HepG2 (cell line): ENCODE measurements around the gene GLIS1. TPM values are rescaled to one million over a fixed set of nuclear protein-coding genes. Genes with fewer than 3 reads are reported as not detected.

ENCODE experiments used
- ATAC-seq: fragments of 200-7000 bp; cut with Tn5 transposase; 3 replicates; pipeline ENCODE4 v1.9.1; 2020; ENCODE audit warnings: mild to moderate bottlenecking, moderate library complexity
- BruUV-seq: library from RNA; stranded (reverse); fragments of 400-500 nt; replicated peaks from 2 replicates; lab custom pipeline; 2021; lab: Mats Ljungman, UMichigan
- CTCF ChIA-PET: fragments of 300-600 bp; formaldehyde crosslinking; extraction: SDS; loops from one replicate; lab custom pipeline; 2021; ENCODE audit warnings: low total read pairs, inconsistent platforms, low intra/inter-chr PET ratio; lab: Yijun Ruan, JAX
- POLR2A ChIA-PET: fragments of 350-600 bp; sonication (Branson Sonifier 250); formaldehyde crosslinking; loops from one replicate; lab custom pipeline; 2020; ENCODE audit warnings: antibody characterized with exemption, inconsistent platforms; lab: Yijun Ruan, JAX
- DNase-seq: peaks from one replicate; pipeline ENCODE4 v3.0.0-alpha.2; 2015; ENCODE audit warnings: low spot score
- FAIRE-seq: peaks from 3 replicates; lab custom pipeline; 2011; peaks lifted over from hg19 to GRCh38; lab: Jason Lieb, UNC
- H2AFZ ChIP-seq: one replicate; pipeline ENCODE4 v1.6.1; 2011; ENCODE audit warnings: low read length, inconsistent platforms
- H3K27ac ChIP-seq: fragments of 300-600 bp; 3 replicates; pipeline ENCODE4 v1.8.0; 2011; ENCODE audit warnings: mixed run types, mild to moderate bottlenecking, mixed read lengths, low read length, inconsistent platforms; ENCODE audit not compliant: insufficient read depth; ENCODE audit errors: extremely low read length
- H3K27me3 ChIP-seq, 2 experiments: fragments of 200-600 bp in 1 of 2; 2 replicates in 1 of 2; 3 replicates in 1 of 2; pipeline versions ENCODE4 v1.6.0 to v1.8.0; 2011; ENCODE audit warnings: low read length in 2 of 2, mild to moderate bottlenecking in 2 of 2, moderate library complexity in 2 of 2, inconsistent platforms in 1 of 2; ENCODE audit not compliant: insufficient read depth in 2 of 2, control insufficient read depth in 1 of 2
- H3K36me3 ChIP-seq, 2 experiments: fragments of 200-600 bp in 1 of 2; replicated peaks in 1 of 2; 2 replicates in 1 of 2; 3 replicates in 1 of 2; pipeline versions ENCODE4 v1.5.1 to v1.8.0; 2011; ENCODE audit warnings: low read length in 2 of 2, inconsistent platforms in 1 of 2; ENCODE audit not compliant: insufficient read depth in 2 of 2, control insufficient read depth in 1 of 2
- H3K4me1 ChIP-seq: 2 replicates; pipeline ENCODE4 v1.5.1; 2012; ENCODE audit warnings: low read length, inconsistent platforms; ENCODE audit not compliant: insufficient read depth
- H3K4me2 ChIP-seq: 2 replicates; pipeline ENCODE4 v1.6.0; 2011; ENCODE audit warnings: low read depth, low read length, inconsistent platforms
- H3K4me3 ChIP-seq, 3 experiments: fragments of 200-600 bp in 1 of 3; sonication (generic), shearing (Covaris generic) in 1 of 3; replicated peaks in 1 of 3; 2 replicates each; pipeline ENCODE4 v1.5.1; 2011 to 2016; ENCODE audit warnings: low read length in 3 of 3, inconsistent platforms in 2 of 3, low read depth in 2 of 3, mild to moderate bottlenecking in 2 of 3, control low read depth in 1 of 3, mixed read lengths in 1 of 3; ENCODE audit not compliant: insufficient read depth in 1 of 3
- H3K79me2 ChIP-seq: one replicate; pipeline ENCODE4 v1.6.1; 2011; ENCODE audit warnings: low read length, inconsistent platforms; ENCODE audit not compliant: insufficient read depth
- H3K9ac ChIP-seq: 2 replicates; pipeline ENCODE4 v1.6.0; 2011; ENCODE audit warnings: mild to moderate bottlenecking, low read depth, low read length, inconsistent platforms; ENCODE audit not compliant: insufficient read depth
- H3K9me3 ChIP-seq: 2 replicates; pipeline ENCODE4 v1.5.1; 2012; ENCODE audit warnings: mild to moderate bottlenecking, low read length
- H4K20me1 ChIP-seq: 2 replicates; pipeline ENCODE4 v1.6.0; 2011; ENCODE audit warnings: inconsistent platforms, mild to moderate bottlenecking, low read length, moderate library complexity; ENCODE audit not compliant: insufficient read depth
- ASH2L ChIP-seq: fragments of 300-600, 200-600 bp; sonication (generic); IDR thresholded peaks from 2 replicates; pipeline ENCODE4 v1.7.0; 2017; ENCODE audit warnings: low read depth, mild to moderate bottlenecking, moderate library complexity, mixed read lengths, low read length; ENCODE audit not compliant: insufficient read length
- BRF2 ChIP-seq: sonication (generic); formaldehyde crosslinking; IDR thresholded peaks from 2 replicates; pipeline ENCODE4 v1.8.1; 2022; ENCODE audit warnings: mild to moderate bottlenecking, missing genetic modification reagents
- CBX5 ChIP-seq: sonication (generic); formaldehyde crosslinking; IDR thresholded peaks from 2 replicates; pipeline ENCODE4 v1.4.0; 2020; ENCODE audit warnings: missing genetic modification reagents, borderline replicate concordance
- CSRNP1 ChIP-seq: sonication (generic); formaldehyde crosslinking; IDR thresholded peaks from 2 replicates; pipeline ENCODE4 v1.8.1; 2023; ENCODE audit warnings: mild to moderate bottlenecking, missing genetic modification reagents
- GABPA ChIP-seq, 2 experiments: IDR thresholded peaks; 2 replicates each; pipeline ENCODE4 v1.6.1; 2011 to 2016; ENCODE audit warnings: low read depth in 2 of 2, low read length in 1 of 2, missing biosample characterization in 1 of 2, missing genetic modification characterization in 1 of 2
- GABPB1 ChIP-seq: IDR thresholded peaks from 2 replicates; pipeline ENCODE4 v1.6.1; 2016; ENCODE audit warnings: mild to moderate bottlenecking, missing genetic modification reagents, moderate library complexity, missing compliant biosample characterization
- HES4 ChIP-seq: sonication (generic); formaldehyde crosslinking; IDR thresholded peaks from 2 replicates; pipeline ENCODE4 v1.9.0; 2021; ENCODE audit warnings: mild to moderate bottlenecking, missing genetic modification reagents, borderline replicate concordance
- HIC2 ChIP-seq: sonication (generic); formaldehyde crosslinking; IDR thresholded peaks from 2 replicates; pipeline ENCODE4 v1.9.0; 2022; ENCODE audit warnings: low read depth, missing genetic modification reagents
- MYNN ChIP-seq: sonication (generic); formaldehyde crosslinking; IDR thresholded peaks from 2 replicates; pipeline ENCODE4 v1.4.0; 2020; ENCODE audit warnings: mild to moderate bottlenecking, low read depth, missing genetic modification reagents
- ONECUT2 ChIP-seq: sonication (generic); formaldehyde crosslinking; IDR thresholded peaks from 2 replicates; pipeline ENCODE4 v1.4.0; 2020; ENCODE audit warnings: missing genetic modification reagents
- ZBTB1 ChIP-seq: sonication (generic); formaldehyde crosslinking; IDR thresholded peaks from 2 replicates; pipeline ENCODE4 v1.4.0; 2020; ENCODE audit warnings: missing genetic modification reagents, borderline replicate concordance
- ZNF576 ChIP-seq: sonication (generic); formaldehyde crosslinking; IDR thresholded peaks from 2 replicates; pipeline ENCODE4 v1.4.0; 2020; ENCODE audit warnings: mild to moderate bottlenecking, missing genetic modification reagents
- ZNF598 ChIP-seq: sonication (generic); formaldehyde crosslinking; IDR thresholded peaks from 2 replicates; pipeline ENCODE4 v1.5.1; 2020; ENCODE audit warnings: mild to moderate bottlenecking, missing genetic modification reagents, borderline replicate concordance
- ZNF619 ChIP-seq: sonication (generic); formaldehyde crosslinking; IDR thresholded peaks from 2 replicates; pipeline ENCODE4 v1.4.0; 2020; ENCODE audit warnings: mild to moderate bottlenecking, missing genetic modification reagents
- ZNF720 ChIP-seq: sonication (generic); formaldehyde crosslinking; IDR thresholded peaks from 2 replicates; pipeline ENCODE4 v1.4.0; 2020; ENCODE audit warnings: missing genetic modification reagents
- ZNF841 ChIP-seq: sonication (generic); formaldehyde crosslinking; IDR thresholded peaks from 2 replicates; pipeline ENCODE4 v1.8.1; 2023; ENCODE audit warnings: missing genetic modification reagents, borderline replicate concordance
- WGBS: methylation state at CpG from one replicate; pipeline ENCODE4 v1.1.6; 2017; ENCODE audit warnings: low lambda C conversion rate; 5-methylcytosine and 5-hydroxymethylcytosine counted together
- in situ Hi-C: cut with HindIII; loops from 2 replicates; pipeline ENCODE4 v1.10.0; 2017; ENCODE audit warnings: low pct_unique_long_range_greater_than_20kb; ENCODE audit not compliant: extremely low pct_ligation_motif_present
- intact Hi-C: fragments of 100-400 bp; cut with micrococcal nuclease; formaldehyde crosslinking; loops from one replicate; pipeline ENCODE4 v1.10.0; 2022; ENCODE audit not compliant: unreplicated experiment
- polyA plus RNA-seq, 8 experiments: library from polyadenylated mRNA; depleted of rRNA in 3 of 8; stranded (reverse) in 7 of 8; unstranded in 1 of 8; fragments of >200 nt; fragmentation: Illumina TruSeq in 4 of 8; extraction: Trizol in 4 of 8; gene quantifications; 2 replicates each; pipeline versions ENCODE4 v1.2.1 to v1.2.3, GENCODE V29; 2011 to 2016; ENCODE audit warnings: low read depth in 4 of 8, missing spikeins in 1 of 8, mixed read lengths in 1 of 8; ENCODE audit not compliant: insufficient read depth in 1 of 8
- total RNA-seq, 5 experiments: library from RNA; depleted of rRNA; stranded (reverse); fragments of >200 nt; fragmentation: Illumina TruSeq; extraction: Trizol; gene quantifications; 2 replicates each; pipeline ENCODE4 v1.2.3, GENCODE V29; 2016; ENCODE audit warnings: low read depth in 1 of 5

Gene GLIS1
- total and polyA plus RNA-seq, 2 of the 13 experiments (the other 11 are each of a cell fraction or from before 2014, with no cell fraction given) = 0.03 TPM; not detected in 1

DNA sequence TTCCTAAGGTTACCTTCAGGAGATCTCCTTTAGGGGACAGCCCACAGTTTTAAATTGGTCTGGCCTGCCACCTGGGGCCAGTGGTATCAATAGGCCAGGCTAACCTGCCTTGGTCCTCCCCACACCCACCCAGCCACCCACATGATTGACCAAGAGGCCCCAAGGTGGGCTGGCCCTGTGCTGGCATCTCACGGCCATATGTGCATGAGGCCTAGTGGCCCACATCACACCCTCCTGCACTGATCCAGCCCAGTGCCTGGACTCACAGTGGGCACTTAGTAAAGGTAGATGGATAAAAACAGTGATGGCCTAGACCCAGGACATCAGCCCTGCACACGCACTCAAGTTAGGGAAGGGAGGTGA lies 197.7 kb downstream of the GLIS1 start (continued):
- TF ChIP-seq ZNF619 (no peak), CBX5 (no peak), ASH2L (no peak), ZNF598 (CRISPR knock-in tag) (no peak), MYNN (CRISPR knock-in tag) (no peak), CSRNP1 (CRISPR knock-in tag) (no peak), ONECUT2 (no peak), HES4 (no peak), ZNF841 (CRISPR knock-in tag) (no peak)

DNA sequence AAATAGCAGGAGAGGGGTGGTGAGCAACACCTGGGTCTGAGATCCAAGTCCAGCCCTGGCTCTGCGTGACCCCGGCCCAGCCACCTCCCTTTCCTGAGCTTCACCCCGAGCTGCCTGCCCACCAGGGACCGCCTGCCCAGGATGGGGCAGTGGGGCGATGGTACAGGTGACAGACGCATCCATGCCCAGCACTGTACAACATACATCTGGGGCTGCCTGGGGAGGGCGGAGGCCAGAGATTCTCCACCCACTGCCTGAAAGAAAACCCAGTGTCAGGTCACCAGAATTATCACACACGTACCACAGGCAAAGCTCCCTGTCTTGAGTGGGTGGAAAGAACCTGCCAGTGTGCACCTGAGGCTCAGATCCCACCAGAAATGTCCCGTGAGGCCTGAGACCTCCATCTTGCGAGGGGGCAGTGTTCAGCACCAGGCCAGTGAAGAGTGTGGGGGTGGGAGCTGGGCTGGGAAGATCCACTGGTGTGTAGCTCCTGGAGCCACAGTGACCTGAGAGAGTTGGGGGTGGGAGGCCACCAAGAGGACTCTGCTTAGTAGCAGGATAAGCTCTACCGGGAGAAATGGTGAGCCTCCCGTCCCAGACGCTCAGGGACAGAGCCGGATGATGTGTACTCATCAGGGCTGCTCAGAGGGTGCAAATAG lies 198.2 kb downstream of the GLIS1 start:
- no TSS peak for BruUV-seq
- Histone ChIP-seq H4K20me1 (no peaks in the 10 kb centered on the region), H2AFZ (no peak overlapping the region), H3K79me2 (no peaks in the 10 kb centered on the region), H3K4me3 (no peak overlapping the region), H3K27ac (no peak overlapping the region), H3K4me1 (no peaks in the 10 kb centered on the region), H3K36me3 (no peaks in the 10 kb centered on the region), H3K9me3 (no peaks in the 10 kb centered on the region), H3K4me2 (no peak overlapping the region), H3K9ac (no peak overlapping the region), H3K27me3 (peaks cover 3 to 64% of the 10 kb centered on the region in 2 experiments; a peak in 4 of 5 replicates)
- in situ Hi-C loops = no loop called here
- WGBS = 26% methylated on average over 9 of the region's 14 CpGs
- DNase-seq (no peak), ATAC-seq (no peak), FAIRE-seq (no peak)
- POLR2A ChIA-PET = no interaction called here
- intact Hi-C loops = no loop called here
- CTCF ChIA-PET = no interaction called here
- TF ChIP-seq ZNF720 (CRISPR knock-in tag) (no peak), ZBTB1 (no peak), ZNF576 (CRISPR knock-in tag) (no peak), BRF2 (CRISPR knock-in tag) (no peak), HIC2 (CRISPR knock-in tag) (no peak), GABPB1 (CRISPR knock-in tag) (no peak), GABPA (IDR thresholded peaks at IDR 0.05; ENCODE audit: low read depth, low read length) (no peak), GABPA (CRISPR knock-in tag; IDR thresholded peaks at IDR 0.05; ENCODE audit: low read depth) (no peak)
